HG02798 (cell line): ENCODE results near the gene CCDC149.
"Not testable (repeated sequence)": the region's sequence is repeated elsewhere in the genome, so short reads cannot be mapped to it uniquely, and the experiment has no call there.

Source experiments
- ATAC-seq: cut with Tn5 transposase; IDR thresholded peaks from one replicate; pipeline ENCODE4 v1.9.1; 2021; ENCODE audit warnings: mild to moderate bottlenecking; ENCODE audit not compliant: unreplicated experiment, poor library complexity

CCDC149 gene

DNA sequence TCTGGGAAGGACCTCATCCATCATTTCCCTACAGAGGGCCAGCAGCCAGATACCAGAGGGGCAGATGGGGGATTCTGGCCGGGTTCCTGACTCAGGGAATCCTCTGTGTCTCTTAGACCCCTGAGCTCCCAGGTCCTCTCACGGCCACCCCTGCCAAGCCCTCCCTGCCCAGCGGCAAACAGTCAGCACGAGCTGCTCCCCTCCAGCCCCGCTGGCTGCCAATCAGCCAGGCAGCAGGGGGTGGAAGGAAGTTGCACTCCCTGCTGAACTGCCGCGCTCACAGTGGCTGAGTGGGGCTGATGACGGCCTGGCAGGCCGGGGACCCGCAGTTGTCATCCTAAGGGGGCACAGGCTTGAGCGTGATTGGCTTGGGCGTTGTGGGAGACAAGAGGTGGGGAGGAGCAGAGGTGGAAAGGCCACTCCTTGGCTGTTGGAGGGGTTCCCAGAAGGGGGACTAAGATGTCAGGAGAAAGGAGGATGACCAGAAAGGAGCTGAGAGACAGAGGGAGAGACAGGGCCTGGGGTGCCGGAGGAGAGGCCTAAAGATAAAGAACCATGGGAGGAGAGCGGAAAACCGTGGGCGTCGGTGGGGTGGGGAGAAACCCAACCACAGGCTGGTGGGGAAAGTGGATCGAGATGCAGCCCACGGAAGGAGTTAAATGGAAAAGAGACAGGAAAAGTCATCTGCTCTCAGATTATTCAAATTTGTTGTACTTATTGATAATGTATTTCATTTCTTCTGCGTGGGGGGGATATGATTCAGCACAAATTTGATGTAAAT lies 4.4 kb upstream of the CCDC149 start:
- ATAC-seq = no peak

DNA sequence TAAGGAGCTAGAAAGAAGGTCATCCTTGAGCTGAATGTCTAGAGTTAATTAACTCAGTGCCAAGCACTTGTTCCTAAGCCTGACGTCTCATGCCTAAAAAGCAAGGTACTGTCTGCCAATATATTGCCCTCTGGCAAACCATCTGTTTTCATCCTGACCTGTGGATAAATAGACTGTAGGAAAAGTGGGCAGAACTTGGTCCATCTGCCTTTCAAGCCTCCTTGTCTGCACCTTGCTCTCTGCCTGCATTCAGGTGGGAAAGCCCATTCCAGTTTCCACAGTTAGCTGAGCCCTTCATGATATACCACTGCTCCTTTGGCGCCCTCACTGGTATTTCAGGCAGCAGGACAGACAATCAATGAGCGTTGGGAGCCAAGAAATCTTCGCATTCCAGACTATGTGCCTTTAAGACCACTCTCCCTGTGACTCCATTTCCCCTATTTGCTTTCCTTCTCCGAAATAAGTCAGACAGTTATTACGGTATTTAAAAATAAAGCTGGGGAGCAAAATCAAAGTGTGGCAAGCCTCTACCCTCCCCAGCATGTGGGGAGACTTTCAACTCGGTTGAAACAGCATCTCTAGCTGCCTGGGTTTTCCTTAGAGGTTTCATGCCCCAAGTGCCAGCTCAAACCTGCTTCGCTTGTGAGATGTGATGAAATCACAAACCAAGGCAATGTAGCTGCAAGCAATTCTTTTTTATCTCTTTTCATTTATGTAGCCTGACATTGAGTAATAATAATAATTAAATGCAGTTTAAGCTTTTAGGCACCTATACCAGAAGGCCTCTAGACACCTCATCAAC lies 2.5 kb upstream of the CCDC149 start:
- no peak for ATAC-seq

DNA sequence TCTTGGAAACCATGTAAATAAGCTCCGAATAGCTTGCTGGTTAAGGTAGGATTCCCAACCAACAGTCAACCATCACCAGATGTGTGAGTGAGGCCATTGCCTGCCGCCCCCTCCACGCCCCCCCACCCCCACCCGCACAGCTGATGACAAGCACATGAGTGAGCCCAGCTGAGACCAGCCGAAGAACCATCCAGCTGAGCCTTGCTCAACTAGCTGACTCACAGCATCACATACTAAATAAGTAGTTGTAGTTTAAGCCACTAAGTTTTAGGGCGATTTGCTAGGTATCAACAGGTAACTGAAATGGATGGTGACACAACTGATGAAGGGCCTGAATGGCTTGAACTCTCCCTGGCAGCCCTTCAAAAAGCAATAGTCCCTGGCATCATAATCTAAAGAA lies 1.6 kb upstream of the CCDC149 start:
- no peak for ATAC-seq

DNA sequence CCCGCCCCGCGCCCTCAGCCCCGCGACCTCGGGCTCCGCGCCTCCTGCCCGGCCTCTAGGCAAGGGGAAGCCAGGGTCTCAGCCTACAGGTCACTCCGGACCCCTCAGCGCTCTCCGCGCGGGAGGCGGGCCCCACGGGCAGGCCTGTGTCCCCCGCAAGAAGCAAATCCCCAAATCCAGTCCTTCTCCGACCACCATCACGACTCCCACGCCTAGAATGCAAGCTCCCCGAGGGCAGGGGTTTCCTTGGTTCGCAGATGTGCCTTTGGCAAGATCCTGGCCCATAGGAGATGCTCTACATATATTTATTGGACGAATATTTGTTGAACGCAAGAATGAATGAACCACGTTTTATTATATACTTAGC lies 260 bp upstream of the CCDC149 start:
- no peak for ATAC-seq

DNA sequence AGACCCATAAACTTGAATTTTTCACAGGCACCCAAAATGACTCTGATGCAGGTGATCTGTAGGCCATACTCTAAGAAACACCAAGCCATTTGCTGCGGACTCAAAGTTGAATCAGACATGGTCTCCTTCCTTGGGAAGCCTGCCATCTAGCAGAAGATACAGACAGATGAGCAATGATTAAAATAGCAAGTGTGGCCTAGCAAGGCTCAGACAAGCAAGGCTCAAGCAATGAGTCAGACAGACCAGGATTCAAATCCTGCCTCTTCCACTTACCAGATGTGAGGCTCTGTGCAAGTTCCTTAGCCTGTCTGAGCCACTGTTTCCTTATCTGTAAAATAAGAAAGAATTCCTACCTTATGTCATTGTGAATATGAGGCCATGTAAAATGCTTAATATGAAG lies 2.3 kb downstream of the CCDC149 start:
- ATAC-seq = no peak

DNA sequence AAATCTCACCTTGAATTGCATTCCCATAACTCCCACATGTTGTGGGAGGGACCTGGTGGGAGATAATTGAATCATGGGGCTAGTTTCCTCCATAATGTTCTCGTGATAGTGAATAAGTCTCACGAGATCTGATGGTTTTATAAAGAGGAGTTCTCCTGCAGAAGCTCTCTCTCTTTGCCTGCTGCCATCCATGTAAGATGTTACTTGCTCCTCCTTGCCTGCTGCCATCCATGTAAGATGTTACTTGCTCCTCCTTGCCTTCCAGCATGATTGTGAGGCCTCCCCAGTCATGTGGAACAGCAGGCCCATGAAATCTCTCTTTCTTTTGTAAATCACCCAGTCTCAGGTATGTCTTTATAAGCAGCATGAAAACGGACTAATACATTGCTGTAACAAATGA lies 3.2 kb downstream of the CCDC149 start:
- not testable (repeated sequence) for ATAC-seq

DNA sequence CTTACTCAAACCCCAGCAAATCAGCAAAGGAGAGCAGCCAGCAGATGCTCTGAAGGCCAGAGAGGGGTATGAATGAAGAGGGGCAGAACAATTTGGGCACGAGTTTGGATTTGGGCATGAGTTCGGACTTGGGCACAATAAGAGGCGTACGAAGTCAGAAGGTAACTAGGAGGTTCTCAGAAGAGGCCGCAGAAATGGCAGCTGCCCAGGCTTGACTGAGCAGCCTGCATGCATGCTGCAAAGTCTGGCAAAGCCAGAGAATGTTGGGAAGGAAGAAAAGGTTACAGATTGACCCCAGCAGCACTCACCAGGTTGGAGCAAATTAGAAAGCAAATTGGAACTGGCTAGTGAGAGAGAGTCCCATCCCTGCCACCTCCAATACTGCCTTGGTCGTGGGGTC lies 15.2 kb downstream of the CCDC149 start:
- ATAC-seq = no peak

DNA sequence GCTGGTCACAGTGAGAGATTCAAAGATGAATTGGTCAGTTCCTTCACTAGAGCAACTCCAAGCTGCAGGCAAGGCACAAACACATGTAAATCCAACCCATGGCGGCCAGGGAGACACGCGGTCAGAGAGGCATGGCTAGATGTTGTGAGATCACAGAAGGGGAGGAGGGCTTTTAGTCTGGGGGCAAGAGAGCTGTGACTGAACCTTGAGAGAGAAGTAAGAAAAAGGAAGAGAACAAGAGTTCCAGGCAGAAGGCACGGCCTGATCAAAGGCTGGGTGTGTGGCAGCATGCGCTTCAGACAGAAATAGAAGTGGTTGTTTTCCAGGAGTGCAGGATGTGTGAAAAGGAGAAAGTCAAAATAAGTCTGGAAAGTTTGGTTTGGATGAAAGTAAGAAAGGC lies 15.9 kb downstream of the CCDC149 start:
- no peak for ATAC-seq

DNA sequence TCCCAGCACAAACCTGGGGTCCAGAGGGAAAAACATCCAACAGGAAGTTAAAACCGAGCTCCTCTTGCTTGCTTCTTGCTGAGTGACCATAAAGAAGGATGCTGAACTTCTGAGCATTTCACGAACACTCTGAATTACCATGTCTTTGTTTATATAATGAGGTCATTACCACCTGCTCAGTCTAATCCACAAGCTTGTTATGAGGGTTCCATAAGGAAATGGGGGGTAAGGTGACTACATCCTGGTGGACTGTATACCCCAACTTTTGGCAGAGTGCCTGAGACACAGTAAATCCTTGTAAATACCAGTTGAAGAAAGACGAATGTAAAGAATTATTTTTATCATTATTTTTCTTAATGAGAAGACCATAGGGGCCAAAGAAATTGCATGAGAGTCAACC lies 16.8 kb downstream of the CCDC149 start:
- ATAC-seq = no peak

DNA sequence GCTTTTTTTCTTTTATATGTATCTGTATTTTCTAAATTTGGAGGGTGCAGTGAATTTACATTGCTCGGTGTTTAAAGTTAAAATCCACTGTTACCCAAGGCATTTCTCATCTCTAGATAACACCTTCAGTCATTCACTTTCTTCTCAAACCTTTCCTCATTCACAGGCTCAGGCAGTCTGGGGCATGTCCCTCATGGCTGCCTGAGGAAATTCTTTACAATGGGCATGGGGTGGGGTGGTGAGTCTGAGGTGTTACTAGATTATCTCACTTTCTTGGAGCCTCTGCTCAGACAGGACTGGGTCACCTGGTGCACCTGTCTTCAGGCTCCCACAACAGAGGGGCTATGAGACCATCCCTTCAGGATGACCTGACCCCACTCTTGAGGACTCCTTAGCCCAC lies 17.4 kb downstream of the CCDC149 start:
- ATAC-seq = no peak

DNA sequence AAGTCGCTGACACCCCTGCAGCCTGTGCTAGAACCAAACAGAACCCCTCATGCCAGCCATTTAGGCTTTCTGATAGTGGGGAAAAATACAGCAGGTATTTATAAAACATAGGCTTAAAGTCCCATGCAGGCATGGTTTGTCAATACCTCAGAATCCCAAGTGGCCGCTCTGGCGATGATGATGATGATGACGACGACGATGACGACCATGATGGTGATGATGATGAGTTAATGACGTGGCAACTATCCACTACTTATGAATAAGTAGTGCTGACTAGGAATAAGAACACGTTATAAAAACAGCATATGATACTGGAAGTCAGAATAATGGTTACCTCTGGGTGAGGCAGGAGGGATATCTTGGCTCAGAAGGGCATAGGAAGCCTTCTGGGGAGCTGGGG lies 18.0 kb downstream of the CCDC149 start:
- no peak for ATAC-seq

DNA sequence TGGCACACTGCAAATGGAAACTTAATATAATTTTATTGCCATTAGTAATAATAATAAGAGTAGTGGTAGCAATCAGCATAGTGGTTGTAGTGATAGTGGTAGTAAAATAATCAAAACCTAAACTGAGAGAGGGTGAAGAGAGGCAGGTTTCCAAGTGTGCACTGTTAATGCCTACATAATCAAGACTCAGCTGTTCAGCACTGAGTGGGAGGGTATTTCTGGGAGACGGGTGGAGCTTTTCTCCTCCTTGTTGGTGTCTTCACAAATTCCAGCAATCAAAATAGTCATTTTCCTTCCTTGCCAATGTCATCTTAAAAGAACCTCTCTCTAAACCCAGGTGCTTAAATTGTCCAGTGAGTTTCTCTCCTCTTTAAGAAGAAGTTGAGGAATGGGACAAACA lies 18.6 kb downstream of the CCDC149 start:
- ATAC-seq = no peak

DNA sequence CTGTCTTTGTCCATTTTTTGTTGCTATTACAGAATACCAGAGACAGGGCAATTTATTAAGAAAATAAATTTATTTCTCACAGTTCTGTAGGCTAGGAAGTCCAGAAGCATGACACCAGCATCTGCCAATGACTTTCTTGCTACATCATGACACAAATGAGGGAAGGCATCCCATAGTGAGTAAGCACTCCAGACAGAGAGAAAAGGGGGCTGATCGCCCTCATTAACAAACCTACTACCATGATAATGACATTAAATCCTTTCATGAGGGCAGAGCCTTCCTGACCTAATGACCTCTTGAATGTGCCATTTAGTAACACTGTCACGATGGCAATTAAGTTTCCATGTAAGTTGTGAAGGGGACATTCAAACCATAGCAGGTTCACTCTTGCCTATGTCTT lies 20.1 kb downstream of the CCDC149 start:
- ATAC-seq = no peak

DNA sequence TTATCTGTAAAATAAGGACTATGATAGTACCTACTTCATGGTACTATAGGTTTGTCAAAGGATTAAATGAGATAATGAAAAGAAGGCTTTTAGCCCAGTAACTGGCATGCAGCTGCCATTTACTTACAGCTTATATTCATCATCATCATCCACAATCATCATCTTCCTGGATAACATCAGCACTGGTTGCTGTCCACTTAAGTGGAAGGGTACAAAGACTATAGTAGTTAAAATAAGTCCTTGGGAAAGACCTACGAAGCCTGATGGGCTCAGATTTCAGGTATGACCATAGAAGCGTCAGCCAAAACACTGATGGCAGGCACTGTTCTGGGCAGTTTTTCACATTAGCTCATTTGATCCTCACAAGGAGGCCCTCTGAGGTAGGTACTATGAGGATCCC lies 20.6 kb downstream of the CCDC149 start:
- no peak for ATAC-seq

DNA sequence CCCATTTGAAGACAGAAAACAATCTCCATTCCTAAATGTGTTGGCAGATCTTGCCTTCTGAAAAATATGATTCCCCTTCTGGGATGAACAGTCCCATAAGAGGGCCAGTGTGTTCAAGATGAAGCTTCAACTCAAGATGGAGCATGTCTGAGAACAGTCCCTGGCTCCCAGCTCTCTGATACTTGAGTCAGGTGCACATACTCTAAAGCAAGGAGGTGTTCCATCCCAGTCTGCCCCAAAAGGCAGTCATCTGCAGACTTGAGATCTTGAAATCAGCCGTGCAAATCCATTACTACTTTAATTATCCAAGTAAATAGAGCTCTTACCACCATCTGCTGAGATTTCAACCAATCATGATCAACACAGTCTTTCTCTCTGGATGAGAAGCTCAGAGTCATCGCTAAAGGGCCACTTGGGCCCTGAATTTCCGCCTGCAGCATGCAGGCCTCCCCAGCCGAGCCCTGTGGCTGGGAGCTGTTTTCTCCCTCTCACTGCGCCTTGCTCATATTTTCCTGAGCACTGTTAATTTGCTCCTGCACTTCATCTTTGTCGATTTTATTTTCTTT lies 22.2 kb downstream of the CCDC149 start:
- ATAC-seq = no peak

DNA sequence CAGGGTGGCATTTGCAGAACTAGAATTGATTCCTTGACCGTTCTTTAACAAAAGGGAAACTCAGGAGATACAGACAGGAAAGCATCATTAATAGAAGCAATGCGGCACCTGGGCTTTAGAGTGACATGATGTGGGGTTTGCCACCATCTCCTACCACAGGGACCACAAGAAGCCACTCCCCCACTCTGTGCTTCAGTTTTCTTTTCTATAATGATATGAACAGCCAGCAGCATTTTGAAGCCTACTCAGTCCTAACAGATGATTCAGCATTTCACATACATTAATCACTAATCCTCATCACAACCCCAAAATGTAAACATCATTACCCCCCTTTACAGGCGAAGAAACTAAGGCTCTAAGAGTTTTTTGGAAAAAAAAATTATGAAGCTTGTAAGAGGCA lies 22.9 kb downstream of the CCDC149 start:
- no peak for ATAC-seq

DNA sequence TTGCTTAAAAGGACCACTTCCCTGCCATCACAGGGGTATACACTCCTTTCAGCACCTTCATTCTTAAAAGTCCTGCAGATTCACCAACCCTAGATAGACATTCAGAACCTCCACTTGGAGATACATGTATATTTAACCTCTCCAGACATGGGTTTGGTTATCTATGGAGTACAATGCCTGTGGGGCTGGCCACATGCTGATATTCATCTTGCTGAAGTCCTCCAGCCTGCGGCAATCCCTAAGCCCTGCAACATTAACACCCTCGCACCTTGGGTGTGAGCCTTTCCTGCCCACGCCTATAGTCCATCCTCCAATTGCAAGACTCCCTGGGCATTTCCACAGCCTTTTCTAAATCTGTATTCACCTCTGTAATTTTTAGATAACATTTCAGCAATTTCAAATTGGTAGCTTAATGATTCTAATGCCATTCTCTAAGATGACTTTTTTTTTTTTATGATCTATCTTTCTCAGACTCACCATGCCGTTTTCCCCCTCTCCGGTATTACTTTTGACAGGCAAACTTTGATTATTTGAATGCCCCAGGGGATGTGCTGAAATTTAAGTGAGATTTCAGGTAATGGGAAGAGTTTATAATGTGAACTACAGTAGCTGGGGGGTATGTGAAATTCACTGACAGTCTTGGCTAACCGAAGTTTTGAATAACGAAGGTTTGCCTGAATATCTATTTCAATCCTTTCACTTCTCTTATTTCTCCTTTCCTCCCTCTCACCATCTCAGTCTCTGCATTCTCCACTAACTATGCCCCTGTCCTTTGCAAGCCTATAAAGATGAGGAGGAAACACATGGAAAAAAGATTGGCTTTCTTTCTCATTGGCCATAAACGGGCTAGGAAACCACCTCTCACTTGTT lies 24.1 kb downstream of the CCDC149 start:
- no peak for ATAC-seq

DNA sequence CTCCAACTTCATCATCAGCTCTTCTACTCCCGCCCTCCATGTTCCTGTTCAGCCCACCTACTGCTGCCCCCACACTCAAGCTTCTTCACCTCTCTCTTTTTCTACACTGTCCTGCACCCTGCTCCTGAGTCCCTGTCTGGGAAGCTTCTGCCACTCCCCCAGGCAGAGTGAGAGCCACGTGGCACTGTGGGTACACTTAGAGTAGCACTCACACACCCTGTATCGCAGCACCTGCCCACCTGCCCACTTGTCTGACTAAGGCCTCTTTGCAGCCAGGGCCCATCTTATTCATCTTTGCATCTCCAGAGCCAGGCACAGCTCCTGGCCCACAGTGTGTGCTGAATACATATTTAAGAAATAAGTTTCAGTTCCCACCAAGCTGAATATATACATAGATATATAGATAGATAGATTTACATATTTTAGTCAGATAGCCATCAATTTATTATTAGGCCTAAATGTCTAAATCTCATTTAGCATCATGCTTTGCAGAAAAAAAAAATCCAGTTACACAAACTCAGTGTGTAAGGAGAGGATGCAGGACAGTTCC lies 24.9 kb downstream of the CCDC149 start:
- no peak for ATAC-seq

DNA sequence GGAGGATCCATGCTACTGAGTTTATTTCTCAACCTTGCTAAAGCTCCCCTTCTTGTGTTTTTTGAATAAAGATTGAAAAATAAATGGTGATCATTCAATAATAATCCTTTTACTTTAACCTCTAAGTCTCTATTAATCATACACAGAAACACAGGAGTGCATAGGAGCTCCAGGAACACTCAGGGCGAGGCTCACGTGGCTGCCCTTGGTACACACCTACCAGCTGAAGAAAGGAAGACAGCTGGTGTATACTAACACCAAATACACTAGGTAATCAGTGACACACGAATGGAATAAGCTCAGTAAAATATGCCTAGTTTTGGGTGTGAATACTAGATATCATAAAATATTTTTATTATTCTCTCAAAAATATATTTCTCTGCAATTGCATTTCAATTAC lies 26.2 kb downstream of the CCDC149 start:
- ATAC-seq = no peak

DNA sequence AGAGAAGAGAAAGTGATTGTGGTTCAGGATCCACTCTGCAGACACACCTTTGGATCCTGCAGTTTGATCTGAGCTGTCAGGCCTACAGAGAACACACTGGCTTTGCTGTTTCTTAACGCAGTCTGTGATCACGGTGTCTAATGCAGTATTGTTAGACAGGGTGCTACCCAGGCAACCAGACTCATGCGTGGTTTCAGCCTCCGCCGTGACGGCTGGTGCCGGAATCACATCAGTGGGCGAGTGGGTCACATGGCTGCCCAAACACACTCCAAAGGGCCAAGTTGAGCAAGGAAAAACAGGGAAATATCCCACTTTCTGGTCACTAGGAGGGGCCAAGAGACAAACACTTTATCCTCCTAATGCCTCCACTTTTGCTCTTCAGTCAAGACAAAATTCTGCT lies 27.5 kb downstream of the CCDC149 start:
- ATAC-seq = no peak
